Activated T-helper 1 cell treated with Interleukin-2 at 50 U/mL for 16 hours (primary cell): ENCODE measurements around the gene INPP5F.
"Not testable (repeated sequence)": the region's sequence is repeated elsewhere in the genome, so short reads cannot be mapped to it uniquely, and the experiment has no call there.

Experiments
- DNase-seq: peaks from one replicate; pipeline ENCODE4 v3.0.0-alpha.2; 2020; ENCODE audit warnings: low read depth

INPP5F gene

DNA sequence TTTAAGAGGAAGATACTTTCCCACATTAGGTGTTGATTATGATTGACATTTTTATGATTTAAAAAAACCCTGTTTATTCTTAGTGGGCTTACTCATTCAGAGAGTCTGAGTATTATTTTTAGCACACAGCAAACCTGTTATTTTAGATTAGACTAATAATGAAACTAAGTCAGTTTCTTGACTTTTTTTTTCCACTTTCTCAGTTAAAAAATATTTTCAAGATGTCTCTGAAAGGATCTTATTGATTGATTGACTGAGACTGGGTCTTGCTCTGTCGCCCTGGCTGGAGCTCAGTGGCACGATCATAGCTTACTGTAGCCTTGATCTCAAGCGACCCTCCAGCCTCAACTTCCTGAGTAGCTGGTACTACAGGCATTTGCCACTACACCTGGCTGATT lies 20.4 kb upstream of the INPP5F start:
- DNase-seq = no peak

DNA sequence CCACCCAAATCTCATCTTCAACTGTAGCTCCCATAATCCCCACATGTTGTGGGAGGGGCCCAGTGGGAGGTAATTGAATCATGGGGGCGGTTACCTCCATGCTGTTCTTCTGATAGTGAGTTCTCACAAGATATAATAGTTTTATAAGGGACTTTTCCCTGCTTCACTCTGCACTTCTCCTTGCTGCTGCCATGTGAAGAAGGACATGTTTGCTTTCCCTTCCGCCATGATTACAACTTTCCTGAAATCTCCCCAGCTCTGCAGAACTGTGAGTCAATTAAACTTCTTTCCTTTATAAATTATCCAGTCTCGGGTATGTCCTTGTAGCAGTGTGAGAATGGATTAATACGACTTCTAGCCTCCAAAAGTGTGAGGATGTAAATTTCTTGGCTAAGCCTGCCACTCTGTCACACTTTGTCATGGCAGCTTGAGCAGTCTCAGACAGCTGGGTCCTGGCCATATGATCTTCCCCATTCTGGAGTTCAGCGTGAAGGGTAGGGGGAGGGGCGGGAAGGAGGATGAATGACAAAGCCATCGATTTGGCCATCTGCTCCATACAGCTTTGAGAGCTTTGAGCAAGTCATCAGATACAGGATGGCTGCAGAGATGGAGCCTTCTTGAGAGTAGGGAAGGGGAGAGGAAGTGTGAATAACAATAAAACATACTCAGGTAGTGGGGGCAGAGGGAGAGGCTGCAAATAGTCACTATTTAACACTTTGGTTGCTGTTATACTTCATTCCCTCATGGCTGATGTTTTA lies 19.1 kb upstream of the INPP5F start:
- DNase-seq = no peak

DNA sequence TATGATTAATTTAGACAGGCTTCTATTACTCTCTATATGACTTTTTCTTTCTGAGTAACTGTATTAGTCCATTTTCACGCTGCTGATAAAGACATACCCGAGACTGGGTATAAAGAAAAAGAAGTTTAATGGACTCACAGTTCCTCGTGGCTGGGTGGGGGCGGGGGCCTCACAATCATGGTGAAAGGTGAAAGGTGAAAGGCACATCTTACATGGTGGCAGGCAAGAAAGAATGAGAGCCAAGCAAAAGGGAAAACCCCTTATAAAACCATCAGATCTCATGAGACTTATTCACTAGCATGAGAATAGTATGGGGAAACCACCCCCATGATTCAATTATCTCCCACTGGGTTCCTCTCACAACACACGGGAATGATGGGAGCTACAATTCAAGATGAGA lies 18.5 kb upstream of the INPP5F start:
- not testable (repeated sequence) for DNase-seq

DNA sequence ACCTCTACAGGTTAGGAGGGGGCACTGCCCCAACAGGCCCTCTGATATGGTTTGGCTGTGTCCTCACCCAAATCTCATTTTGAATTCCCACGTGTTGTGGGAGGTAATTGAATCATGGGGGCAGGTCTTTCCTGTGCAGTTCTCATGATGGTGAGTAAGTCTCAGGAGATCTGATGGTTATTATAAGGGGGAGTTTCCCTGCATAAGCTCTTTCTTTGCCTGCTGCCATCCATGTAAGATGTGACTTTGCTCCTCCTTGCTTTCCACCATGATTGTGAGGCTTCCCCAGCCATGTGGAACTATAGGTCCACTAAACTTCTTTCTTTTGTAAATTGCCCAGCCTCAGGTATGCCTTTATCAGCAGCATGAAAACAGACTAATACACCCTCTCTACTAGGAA lies 14.9 kb upstream of the INPP5F start:
- DNase-seq = not testable (repeated sequence)

DNA sequence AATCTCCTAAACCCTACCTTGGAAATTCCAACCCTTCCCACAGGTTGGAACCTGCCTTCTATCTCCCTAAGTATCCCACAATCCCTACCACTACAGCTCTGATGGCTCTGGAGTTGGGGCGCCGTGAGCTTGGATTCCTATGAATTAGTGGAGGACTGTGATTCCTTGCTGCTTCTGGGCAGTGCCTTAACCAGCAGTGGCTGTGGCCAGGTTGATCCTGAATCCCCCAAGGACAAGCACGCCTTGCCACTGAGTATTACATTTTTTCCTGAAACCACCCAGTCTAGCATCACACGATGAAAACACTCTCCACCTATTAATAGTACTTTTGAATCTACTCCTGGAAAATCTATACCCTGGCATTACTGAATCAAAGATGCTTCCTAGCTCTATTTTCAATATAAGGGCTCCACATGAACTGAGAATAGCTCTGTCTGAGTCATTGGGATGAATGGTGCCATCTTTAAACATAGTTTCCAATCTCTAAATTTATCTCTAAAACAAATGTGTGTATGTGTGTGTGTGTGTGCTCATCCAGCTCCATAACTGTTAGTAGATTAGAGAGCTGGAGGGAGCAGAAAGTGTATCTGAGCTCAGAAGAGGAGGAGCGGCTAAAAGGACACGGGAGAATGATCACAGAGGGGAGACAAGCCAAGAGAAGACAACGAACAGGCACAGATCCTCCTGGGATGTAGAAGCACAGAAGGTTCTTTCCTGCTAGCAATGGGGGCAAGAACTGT lies 11.9 kb upstream of the INPP5F start:
- DNase-seq = no peak

DNA sequence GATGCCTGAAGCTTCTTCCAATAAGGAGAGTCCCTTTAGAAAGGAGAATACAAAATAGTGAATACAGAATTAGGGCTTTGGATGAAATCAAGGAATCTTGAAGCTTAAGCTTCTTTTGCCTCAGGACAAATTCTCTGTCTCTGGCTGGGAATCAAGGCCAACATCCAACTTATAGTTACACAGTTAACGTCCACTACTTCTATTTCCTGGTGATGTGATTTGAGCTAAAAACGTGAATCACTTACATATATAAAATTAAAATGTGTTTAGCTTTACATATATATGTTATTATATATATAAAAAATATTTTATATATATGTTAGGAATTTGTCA lies 11.4 kb upstream of the INPP5F start:
- DNase-seq = no peak

DNA sequence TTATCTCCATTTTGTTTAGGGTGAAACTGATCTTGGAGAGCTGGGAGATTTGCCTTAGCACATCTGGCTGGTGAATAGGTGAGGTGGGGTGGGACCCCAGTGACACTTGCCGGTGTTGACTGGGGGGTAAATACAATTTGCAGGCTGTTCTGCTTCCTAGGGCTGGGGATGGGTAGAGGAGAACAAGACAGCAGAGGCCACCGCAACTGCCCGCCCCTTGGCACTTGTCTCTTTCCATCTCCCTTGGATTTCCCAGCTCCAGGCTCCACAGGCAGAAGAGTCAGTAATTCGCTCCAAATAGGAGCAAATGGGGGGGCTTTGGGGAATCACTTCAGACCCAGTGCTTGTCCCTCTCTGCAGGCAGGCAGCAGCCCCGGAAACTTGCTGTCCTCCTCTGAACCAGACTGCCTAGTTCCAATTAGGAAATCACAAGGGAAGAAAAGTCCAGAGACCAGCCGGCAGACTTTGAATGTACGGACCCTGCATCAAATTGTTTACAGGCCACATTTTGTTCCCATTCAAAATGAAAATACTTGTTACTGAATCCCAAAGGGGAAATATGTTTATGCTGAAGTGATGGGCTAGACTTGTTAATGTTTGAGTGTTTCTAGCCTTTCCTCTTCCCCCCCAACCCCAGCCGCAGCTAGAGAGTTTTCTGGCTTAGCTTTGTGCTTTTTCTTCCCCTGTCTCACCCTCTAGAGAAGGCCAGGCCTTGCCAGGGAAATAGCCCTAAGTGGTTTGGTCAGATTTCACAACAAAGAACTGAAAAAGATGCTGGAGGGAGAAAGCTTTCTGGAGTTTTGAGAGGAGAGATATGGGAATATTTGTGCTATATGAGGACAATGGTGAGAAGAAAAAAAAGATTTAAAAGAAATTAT lies 10.0 kb upstream of the INPP5F start:
- no peak for DNase-seq

DNA sequence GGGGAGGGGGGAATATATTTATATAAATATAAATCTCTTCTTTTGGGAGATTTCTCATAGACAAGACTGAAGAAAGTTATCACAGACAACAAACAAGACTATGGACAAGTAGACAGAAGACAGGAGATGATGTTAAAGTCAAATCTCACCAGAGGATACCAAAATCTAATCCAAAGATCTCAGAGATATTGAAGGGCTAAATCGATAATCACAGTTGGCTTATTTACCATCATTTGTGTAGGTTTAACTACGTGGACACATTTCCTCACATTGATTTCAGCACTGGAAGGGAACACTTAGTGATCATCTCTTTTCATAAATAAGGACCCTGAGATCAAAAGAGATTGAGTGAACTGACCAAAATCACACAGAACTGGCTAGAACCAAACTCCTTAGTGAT lies 2.7 kb upstream of the INPP5F start:
- no peak for DNase-seq

DNA sequence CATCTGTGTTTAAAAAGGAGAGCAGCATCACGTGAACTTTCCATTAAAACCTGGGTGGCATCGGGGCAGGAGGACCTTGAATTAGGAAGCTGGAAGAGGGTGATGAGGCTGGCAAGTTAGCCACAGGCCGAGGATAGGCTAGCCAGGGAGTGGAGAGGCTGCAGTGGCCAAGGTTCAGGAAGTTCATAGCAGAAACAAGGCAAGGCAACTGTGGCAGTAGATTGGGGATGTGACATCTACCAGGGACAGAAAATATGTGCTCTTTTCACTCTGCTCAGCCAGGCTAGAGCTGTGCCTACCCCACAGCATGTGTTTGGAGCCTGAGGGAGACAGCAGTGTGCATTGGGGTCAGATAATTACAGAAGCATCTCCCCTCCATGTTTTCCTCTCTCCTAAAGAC lies 2.2 kb upstream of the INPP5F start:
- no peak for DNase-seq

DNA sequence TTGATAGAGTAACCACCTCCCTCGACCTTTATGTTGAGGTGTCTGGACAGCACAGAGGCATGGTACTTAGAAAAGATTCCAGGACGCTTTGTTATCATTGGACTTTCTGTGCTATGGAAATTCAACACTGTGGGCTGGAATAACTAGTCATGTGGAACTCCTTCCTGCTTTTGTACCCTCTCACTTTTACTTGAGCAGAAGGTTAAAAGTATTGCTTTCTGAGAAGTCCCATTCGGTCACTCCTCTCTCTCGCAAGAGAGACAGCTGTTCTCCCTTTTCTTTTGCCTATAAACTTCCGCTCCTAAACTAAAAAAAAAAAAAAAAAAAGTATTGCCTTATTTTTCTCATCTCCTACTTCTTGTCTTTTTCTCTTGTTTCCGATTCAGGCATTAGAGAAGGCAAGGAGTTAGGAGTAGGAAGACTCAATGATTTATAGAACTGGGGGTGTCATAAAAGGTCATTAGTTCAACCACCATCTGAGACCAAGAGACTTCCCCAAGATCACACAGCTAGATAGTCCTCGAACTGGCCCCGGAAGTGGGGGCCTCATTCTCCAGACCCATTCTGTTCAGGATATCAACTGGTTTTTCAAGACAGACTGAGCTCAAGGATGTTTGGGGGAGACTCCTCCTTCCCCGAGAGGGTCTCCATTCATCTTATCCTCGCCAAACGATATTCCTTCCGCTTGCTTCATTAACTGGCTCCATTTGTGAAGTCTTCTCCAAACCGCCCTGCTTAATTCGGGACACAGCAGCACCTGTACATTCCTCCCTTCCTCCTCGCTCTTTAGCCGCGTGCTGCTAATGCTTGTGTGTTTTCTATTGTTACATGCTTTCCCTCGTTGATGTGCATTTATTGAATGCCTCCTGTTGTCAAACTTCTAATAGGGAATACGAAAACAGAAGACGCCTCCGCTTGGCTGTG lies 995 bp upstream of the INPP5F start:
- DNase-seq = no peak

DNA sequence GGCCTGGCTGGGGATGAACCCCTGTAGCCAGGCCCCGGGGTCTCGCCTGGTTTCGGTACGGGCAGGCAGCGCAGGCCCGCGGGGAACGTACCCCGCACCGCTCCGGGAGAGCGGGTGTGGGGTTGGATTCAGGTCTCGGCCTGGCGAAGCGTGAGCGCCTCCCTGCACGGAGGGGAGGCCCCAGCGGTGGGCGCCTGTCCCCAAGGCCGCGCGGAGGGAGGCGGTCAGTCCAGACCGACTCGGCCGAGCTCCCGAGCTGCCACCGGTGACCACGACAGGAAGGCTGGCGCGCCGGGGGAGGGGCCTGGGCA lies 378 bp upstream of the INPP5F start:
- no peak for DNase-seq

DNA sequence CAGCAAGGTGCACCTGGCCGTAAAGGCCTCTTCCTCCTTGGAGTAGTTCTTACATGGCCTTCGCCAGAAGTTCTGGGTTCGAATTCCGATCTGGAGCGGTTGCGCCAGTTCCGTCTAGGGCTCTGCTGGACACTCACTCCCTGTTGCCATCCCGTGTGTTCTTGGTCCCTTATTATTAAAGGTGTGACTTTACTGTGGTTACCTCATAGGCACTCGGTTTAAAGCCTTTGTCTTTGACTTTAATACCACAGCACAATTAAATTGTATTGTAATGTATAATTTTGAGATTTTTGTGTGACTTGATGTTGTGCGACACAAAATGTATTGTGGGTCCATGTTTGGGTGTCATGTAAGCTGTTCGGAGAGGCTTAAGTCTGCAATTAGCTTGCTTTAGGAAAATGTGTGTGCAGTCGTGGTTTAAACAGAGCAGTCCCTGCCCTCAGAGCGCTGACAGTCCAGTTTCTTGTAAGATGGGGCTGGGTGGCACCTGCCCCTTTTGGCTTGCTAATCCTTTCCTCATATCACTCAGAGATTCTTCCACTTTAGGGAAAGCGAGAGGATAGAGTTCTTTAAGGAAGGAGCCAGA lies 919 bp downstream of the INPP5F start:
- no peak for DNase-seq

DNA sequence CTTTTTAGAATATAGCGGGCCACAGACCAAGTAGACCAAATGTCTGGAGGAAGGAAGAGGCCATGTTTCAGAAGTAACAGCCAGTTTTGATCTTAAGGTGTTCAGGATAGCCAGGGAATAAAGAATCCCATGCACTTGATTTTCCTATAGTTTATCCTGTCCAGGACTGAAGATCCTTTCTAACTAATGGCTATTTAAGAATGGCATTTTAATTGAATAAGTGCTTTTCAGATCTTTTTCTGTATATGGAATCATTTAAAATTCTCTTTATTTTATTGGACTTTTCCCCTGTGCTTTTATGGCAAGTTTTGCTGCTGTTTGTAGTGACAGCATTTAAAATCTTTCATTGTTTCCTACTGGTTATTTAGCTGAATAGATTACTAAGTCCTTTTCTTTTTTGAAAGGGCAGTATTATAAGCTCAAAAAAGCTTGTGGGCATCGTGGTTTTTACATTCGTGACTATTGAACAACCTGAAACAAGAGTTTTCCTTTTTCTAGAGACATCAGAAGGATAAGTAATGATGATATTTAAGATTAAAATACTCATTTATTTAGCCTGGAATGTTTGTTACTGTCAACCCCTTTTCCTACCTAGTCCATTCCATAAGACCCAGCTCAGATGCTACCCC lies 2.4 kb downstream of the INPP5F start:
- DNase-seq = no peak

DNA sequence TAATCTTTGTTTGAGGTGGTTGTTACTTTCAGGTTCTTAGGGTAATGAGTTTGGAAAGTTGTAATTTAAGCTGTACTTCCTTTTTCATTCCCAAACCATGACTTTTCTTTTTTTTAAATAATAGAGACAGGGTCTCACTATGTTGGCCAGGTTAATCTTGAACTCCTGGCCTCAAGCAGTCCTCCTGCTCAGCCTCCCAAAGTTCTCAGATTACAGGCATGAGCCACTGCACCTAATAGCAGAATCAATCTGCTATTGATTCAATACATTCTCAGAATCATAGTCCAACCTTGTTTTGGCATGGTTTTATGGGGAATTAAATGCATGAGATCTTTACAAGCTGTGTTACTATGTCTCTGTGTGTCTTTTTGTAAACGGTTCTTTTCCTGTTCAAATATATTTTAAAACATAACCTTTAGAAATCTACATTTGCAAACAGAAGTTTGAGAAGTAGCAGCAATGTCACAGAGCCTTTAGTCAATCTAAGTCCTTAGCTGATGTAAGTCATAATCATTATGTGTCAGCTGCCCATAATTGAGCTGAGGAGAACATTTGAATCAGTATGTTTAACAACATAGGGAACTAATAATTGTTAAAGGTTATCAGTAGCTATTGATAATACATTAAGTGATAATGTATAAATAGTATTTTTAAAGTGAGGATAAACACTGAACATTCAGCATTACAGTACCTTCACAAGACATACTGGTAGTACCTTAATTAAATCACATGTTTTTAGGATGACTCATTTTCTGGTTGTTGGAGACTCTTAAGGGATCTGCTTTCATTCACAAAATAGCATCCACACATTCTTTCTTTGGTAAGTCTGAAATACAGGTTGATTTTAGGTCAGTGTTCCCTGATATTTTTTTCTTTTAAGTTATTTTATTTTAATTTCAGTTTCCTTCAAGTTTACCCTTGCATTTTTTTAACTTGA lies 8.8 kb downstream of the INPP5F start:
- DNase-seq = no peak

DNA sequence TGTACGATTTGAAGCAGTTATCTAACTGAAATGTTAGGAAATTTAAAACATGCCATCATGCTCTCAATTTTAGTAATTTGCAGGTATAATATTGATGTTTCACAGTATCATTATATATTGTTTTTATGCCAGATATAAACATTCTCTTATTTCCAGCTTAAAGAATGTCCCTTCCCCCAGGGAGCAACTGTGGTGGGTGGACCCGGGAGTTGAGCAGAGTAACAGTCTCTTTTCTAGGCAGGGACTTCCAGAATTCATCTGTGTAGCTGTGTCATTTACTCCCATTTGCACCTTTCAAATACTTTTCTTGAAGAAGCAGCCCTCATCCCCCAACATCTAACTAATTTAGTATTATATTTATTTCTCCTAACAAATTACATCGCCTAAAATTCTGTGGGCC lies 9.6 kb downstream of the INPP5F start:
- DNase-seq = no peak

DNA sequence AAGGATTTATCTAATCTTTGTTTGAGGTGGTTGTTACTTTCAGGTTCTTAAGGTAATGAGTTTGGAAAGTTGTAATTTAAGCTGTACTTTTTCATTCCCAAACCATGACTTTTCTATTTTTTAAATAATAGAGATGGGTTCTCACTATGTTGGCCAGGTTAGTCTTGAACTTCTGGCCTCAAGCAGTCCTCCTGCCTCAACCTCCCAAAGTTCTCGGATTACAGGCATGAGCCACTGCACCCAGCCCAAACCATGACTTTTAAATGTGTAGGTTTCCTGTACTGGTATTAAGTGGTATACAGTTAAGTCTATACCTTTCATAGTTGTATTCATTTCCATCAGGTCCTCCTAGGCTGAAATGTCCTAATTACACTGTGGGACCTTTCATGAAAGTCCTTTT lies 10.4 kb downstream of the INPP5F start:
- no peak for DNase-seq

DNA sequence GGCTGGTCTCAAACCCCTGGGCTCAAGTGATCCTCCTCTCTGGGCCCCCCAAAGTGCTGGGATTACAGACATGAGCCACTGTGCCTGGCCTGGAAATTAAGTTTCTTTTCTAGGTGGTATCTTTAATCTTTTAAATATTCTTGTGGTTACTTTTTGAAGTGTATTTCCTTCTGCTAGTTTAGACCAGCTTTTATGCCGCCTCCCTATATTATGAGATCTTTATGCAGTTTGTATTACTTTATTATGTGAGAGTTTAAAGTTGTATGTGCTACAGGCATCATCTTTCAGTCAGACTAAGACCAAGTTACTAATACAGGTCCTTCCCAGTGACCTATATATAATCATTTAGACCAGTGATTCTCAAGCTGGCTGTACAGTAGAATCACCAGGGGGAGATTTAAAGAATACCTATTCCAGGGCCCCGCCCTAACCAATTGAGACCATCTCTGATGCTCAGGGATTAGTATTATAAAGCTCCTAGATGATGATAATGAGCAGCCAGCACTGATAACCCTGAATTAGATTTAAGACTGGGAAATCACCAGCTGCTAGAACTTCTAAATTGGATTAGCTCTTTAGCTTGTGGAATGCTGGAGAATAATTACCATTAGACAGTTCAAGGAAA lies 11.3 kb downstream of the INPP5F start:
- no peak for DNase-seq

DNA sequence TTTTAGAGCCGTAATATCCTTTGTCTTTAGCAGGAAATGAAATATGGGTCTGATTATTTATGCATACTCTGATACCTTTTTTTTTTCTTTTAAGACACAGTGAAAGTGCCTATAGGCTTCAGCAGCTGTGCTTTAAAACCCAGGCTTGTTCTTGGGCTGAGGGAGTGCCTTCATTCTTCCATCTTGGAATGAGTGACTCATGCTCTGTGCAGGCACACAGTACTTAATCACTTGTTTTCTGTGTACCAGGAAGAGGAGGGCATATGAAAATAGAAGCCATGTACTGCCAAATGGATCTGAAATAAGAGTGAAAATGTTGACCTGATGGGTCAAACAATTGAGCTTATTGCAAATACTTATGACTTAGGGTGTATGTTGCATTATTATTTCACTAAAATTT lies 12.0 kb downstream of the INPP5F start:
- no peak for DNase-seq

DNA sequence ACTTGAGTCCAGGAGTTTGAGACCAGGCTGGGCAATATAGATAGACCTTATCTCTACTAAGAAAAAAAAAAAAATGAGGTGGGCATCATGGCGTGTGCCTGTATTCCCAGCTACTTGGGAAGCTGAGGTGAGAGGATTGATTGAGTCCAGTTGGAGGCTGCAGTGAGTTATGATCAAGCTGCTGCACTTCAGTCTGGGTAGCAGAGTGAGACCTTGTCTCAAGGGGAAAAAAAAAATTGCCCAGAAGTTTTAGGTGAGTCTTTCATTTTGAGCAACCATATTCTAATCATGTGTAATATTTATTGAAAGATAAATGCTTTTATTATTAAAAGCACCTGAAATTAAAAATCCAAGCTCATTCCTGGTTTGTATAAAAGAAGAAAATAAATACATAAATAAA lies 13.1 kb downstream of the INPP5F start:
- DNase-seq = no peak

DNA sequence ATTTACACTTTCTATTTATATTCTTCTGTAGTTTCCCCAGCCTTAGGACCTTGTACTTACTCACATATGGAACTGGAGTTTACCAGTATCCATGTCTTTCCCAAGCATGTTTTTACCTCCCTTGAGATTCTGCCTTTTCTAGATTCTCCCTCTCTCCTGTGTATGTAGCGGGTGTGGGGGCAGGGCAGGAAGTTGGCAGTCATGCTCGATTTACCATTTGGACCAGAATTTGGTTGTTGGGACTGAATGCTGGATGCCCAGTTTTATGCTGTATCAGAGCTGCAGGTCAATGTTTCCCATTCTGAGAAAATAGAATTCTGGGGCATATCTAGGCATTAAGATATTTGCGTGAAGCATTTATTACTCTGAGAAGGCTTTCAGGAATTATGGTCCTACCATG lies 14.2 kb downstream of the INPP5F start:
- no peak for DNase-seq
